Measurements from ENCODE around the gene DOC2B. TPM values are rescaled to one million over a fixed set of nuclear protein-coding genes. Genes with fewer than 3 reads are reported as not detected.
"Not testable (repeated sequence)": the region's sequence is repeated elsewhere in the genome, so short reads cannot be mapped to it uniquely, and the experiment has no call there.

DOC2B gene
- polyA plus RNA-seq, 1 donor from 2014 or later = not detected

GRCh38 chr17:142102-142661 lies 39.3 kb downstream of the DOC2B start:
- H3K9me3 Mint-ChIP-seq = no peaks in the 10 kb centered on the region
- H3K4me1 Mint-ChIP-seq = peaks cover 0 to 2% (median 2%) of the 10 kb centered on the region in 3 donors
- H3K4me3 Mint-ChIP-seq = no peak overlapping the region

GRCh38 chr17:139401-140205 lies 41.8 kb downstream of the DOC2B start:
- not testable (repeated sequence) for H3K27me3 Mint-ChIP-seq, H3K36me3 Mint-ChIP-seq, H3K27ac Mint-ChIP-seq, H3K9me3 Mint-ChIP-seq, H3K4me3 Mint-ChIP-seq, H3K4me1 Mint-ChIP-seq

More at GRCh38 chr17:142102-142661, 39.3 kb downstream of the DOC2B start:
- Mint-ChIP-seq H3K36me3 (peaks cover 1% of the 10 kb centered on the region), H3K27ac (no peak overlapping the region), H3K27me3 (peaks cover 2% of the 10 kb centered on the region)

GRCh38 chr17:137166-137807 lies 44.2 kb downstream of the DOC2B start, which contains the start of gene SCGB1C2:
SCGB1C2 (plus strand) TSS chr17:137569; CDS start chr17:137591, 22 bp downstream.
- H3K9me3 Mint-ChIP-seq, H3K4me1 Mint-ChIP-seq, H3K27me3 Mint-ChIP-seq, H3K27ac Mint-ChIP-seq, H3K36me3 Mint-ChIP-seq, H3K4me3 Mint-ChIP-seq: not testable (repeated sequence)

GRCh38 chr17:136531-136930 lies 44.9 kb downstream of the DOC2B start:
- not testable (repeated sequence) for H3K4me3 Mint-ChIP-seq, H3K9me3 Mint-ChIP-seq, H3K36me3 Mint-ChIP-seq, H3K27me3 Mint-ChIP-seq, H3K4me1 Mint-ChIP-seq, H3K27ac Mint-ChIP-seq

- not testable (repeated sequence) for H3K27me3 Mint-ChIP-seq, H3K9me3 Mint-ChIP-seq, H3K4me3 Mint-ChIP-seq, H3K4me1 Mint-ChIP-seq, H3K36me3 Mint-ChIP-seq, H3K27ac Mint-ChIP-seq
Observed at GRCh38 chr17:135895-136294, 45.6 kb downstream of the DOC2B start.

- H3K4me3 Mint-ChIP-seq, H3K9me3 Mint-ChIP-seq, H3K27ac Mint-ChIP-seq, H3K36me3 Mint-ChIP-seq, H3K4me1 Mint-ChIP-seq, H3K27me3 Mint-ChIP-seq: not testable (repeated sequence)
Observed at GRCh38 chr17:135022-135421, 46.4 kb downstream of the DOC2B start.

GRCh38 chr17:134332-134785 lies 47.1 kb downstream of the DOC2B start:
- not testable (repeated sequence) for H3K4me3 Mint-ChIP-seq, H3K4me1 Mint-ChIP-seq, H3K9me3 Mint-ChIP-seq, H3K36me3 Mint-ChIP-seq, H3K27ac Mint-ChIP-seq, H3K27me3 Mint-ChIP-seq

- not testable (repeated sequence) for H3K27ac Mint-ChIP-seq, H3K36me3 Mint-ChIP-seq, H3K4me1 Mint-ChIP-seq, H3K9me3 Mint-ChIP-seq, H3K27me3 Mint-ChIP-seq, H3K4me3 Mint-ChIP-seq
Observed at GRCh38 chr17:133932-134331, 47.5 kb downstream of the DOC2B start.

GRCh38 chr17:118339-118917 lies 63.0 kb downstream of the DOC2B start:
- H3K27me3 Mint-ChIP-seq, H3K4me1 Mint-ChIP-seq, H3K27ac Mint-ChIP-seq, H3K4me3 Mint-ChIP-seq, H3K9me3 Mint-ChIP-seq, H3K36me3 Mint-ChIP-seq: not testable (repeated sequence)

- not testable (repeated sequence) for H3K27ac Mint-ChIP-seq, H3K4me3 Mint-ChIP-seq, H3K36me3 Mint-ChIP-seq, H3K4me1 Mint-ChIP-seq, H3K9me3 Mint-ChIP-seq, H3K27me3 Mint-ChIP-seq
Observed at GRCh38 chr17:113111-113510, 68.3 kb downstream of the DOC2B start.

Other genes with a start within 250 kb of the DOC2B start
- gene SCGB1C2, start 44.1 kb downstream of the DOC2B start, polyA plus RNA-seq = not detected
- 13.8 TPM for gene RPH3AL, start 171.2 kb upstream of the DOC2B start, polyA plus RNA-seq